IMR-90 (cell line): Measurements from ENCODE around the gene ARV1. TPM values are rescaled to one million over a fixed set of nuclear protein-coding genes. Genes with fewer than 3 reads are reported as not detected.

Experiments used
- ATAC-seq: fragments of 200-7000 bp; cut with Tn5 transposase; 2 replicates; pipeline ENCODE4 v1.9.1; 2020; ENCODE audit warnings: low read depth, mild to moderate bottlenecking, moderate library complexity
- BruUV-seq: library from RNA; stranded (reverse); fragments of 400-500 nt; replicated peaks from 2 replicates; lab custom pipeline; 2021; lab: Mats Ljungman, UMichigan
- CTCF ChIA-PET: fragments of 300-600 bp; formaldehyde crosslinking; extraction: SDS; loops from one replicate; lab custom pipeline; 2021; ENCODE audit warnings: antibody characterized with exemption; lab: Yijun Ruan, JAX
- POLR2A ChIA-PET: fragments of 300-600 bp; sonication (Branson Sonifier 250); formaldehyde crosslinking; loops from one replicate; lab custom pipeline; 2022; ENCODE audit warnings: antibody characterized with exemption; ENCODE audit not compliant: unreplicated experiment; lab: Charles Lee
- DNase-seq: peaks from one replicate; pipeline ENCODE4 v3.0.0; 2013
- H2AFZ ChIP-seq: replicated peaks from 2 replicates; pipeline ENCODE3; 2013; ENCODE audit warnings: low read length, mild to moderate bottlenecking; ENCODE audit not compliant: poor library complexity
- H2AK5ac ChIP-seq: 2 replicates; pipeline ENCODE4 v1.6.1; 2013; ENCODE audit warnings: low read depth, low read length, inconsistent platforms
- H2AK9ac ChIP-seq: replicated peaks from 2 replicates; pipeline ENCODE3; 2013; ENCODE audit warnings: mild to moderate bottlenecking, low read depth, low read length, moderate library complexity; ENCODE audit not compliant: poor library complexity
- H2BK120ac ChIP-seq: 2 replicates; pipeline ENCODE4 v1.6.1; 2013; ENCODE audit warnings: low read depth, low read length, inconsistent platforms
- H2BK15ac ChIP-seq: 3 replicates; pipeline ENCODE4 v1.6.1; 2013; ENCODE audit warnings: low read depth, low read length, inconsistent platforms
- H2BK20ac ChIP-seq: 2 replicates; pipeline ENCODE4 v1.6.1; 2013; ENCODE audit warnings: low read depth, mild to moderate bottlenecking, inconsistent platforms, low read length, moderate library complexity
- H2BK5ac ChIP-seq: 2 replicates; pipeline ENCODE4 v1.6.1; 2013; ENCODE audit warnings: mild to moderate bottlenecking, low read depth, low read length, inconsistent platforms; ENCODE audit not compliant: poor library complexity, severe bottlenecking
- H3K14ac ChIP-seq: replicated peaks from 2 replicates; pipeline ENCODE4 v1.6.1; 2013; ENCODE audit warnings: low read depth, low read length, inconsistent platforms
- H3K18ac ChIP-seq: 2 replicates; pipeline ENCODE4 v1.6.1; 2013; ENCODE audit warnings: low read depth, low read length, control low read depth
- H3K23ac ChIP-seq: 2 replicates; pipeline ENCODE4 v1.6.1; 2013; ENCODE audit warnings: low read depth, low read length, inconsistent platforms
- H3K27ac ChIP-seq: 2 replicates; pipeline ENCODE4 v1.5.1; 2013; ENCODE audit warnings: mild to moderate bottlenecking, control low read depth, low read length; ENCODE audit not compliant: insufficient read depth
- H3K27me3 ChIP-seq: 2 replicates; pipeline ENCODE4 v1.6.1; 2013; ENCODE audit warnings: low read length; ENCODE audit not compliant: control insufficient read depth, insufficient read depth
- H3K36me3 ChIP-seq: 2 replicates; pipeline ENCODE4 v1.6.1; 2013; ENCODE audit warnings: low read length, mixed read lengths; ENCODE audit not compliant: control insufficient read depth, insufficient read depth
- H3K4ac ChIP-seq: 2 replicates; pipeline ENCODE4 v1.6.1; 2013; ENCODE audit warnings: low read depth, low read length, inconsistent platforms
- H3K4me1 ChIP-seq: 2 replicates; pipeline ENCODE4 v1.6.1; 2013; ENCODE audit warnings: low read length, mixed read lengths; ENCODE audit not compliant: control insufficient read depth, insufficient read depth
- H3K4me2 ChIP-seq: 2 replicates; pipeline ENCODE4 v1.6.1; 2013; ENCODE audit warnings: low read depth, mild to moderate bottlenecking, control low read depth, low read length, moderate library complexity
- H3K4me3 ChIP-seq: 2 replicates; pipeline ENCODE4 v1.5.1; 2013; ENCODE audit warnings: low read depth, mild to moderate bottlenecking, control low read depth, low read length, moderate library complexity; ENCODE audit not compliant: insufficient read depth
- H3K56ac ChIP-seq: 2 replicates; pipeline ENCODE4 v1.6.1; 2013; ENCODE audit warnings: low read length, inconsistent platforms; ENCODE audit not compliant: insufficient read depth; ENCODE audit errors: extremely low read depth
- H3K79me1 ChIP-seq, 2 experiments: 2 replicates each; pipeline ENCODE4 v1.6.1; 2013; ENCODE audit warnings: low read length in 2 of 2, inconsistent platforms in 1 of 2, low read depth in 1 of 2
- H3K9ac ChIP-seq: 2 replicates; pipeline ENCODE4 v1.6.1; 2013; ENCODE audit warnings: low read depth, low read length, control low read depth
- H3K9me1 ChIP-seq: 2 replicates; pipeline ENCODE4 v1.6.1; 2013; ENCODE audit warnings: low read length, inconsistent platforms; ENCODE audit not compliant: insufficient read depth
- H3K9me3 ChIP-seq: 2 replicates; pipeline ENCODE4 v1.6.1; 2013; ENCODE audit warnings: low read length; ENCODE audit not compliant: control insufficient read depth, insufficient read depth
- H4K20me1 ChIP-seq: 2 replicates; pipeline ENCODE4 v1.6.1; 2013; ENCODE audit warnings: low read length, inconsistent platforms; ENCODE audit not compliant: insufficient read depth
- H4K5ac ChIP-seq: 2 replicates; pipeline ENCODE4 v1.6.1; 2013; ENCODE audit warnings: mild to moderate bottlenecking, low read depth, low read length, control low read depth
- H4K8ac ChIP-seq, 2 experiments: 2 replicates each; pipeline ENCODE4 v1.6.1; 2013; ENCODE audit warnings: low read depth in 2 of 2, low read length in 2 of 2, control low read depth in 1 of 2, inconsistent platforms in 1 of 2
- H4K91ac ChIP-seq: 2 replicates; pipeline ENCODE4 v1.6.1; 2013; ENCODE audit warnings: low read depth, low read length, inconsistent platforms; ENCODE audit not compliant: insufficient read depth
- BHLHE40 ChIP-seq: fragments of 150-350 bp; IDR thresholded peaks from 2 replicates; pipeline ENCODE4 v1.6.1; 2016; ENCODE audit warnings: mild to moderate bottlenecking, low read depth, low read length
- CEBPB ChIP-seq: IDR thresholded peaks from 2 replicates; pipeline ENCODE4 v1.6.1; 2012; ENCODE audit warnings: low read depth, low read length, improper control_type of control experiment
- CHD1 ChIP-seq: IDR thresholded peaks from 2 replicates; pipeline ENCODE4 v1.6.1; 2012; ENCODE audit warnings: low read depth, low read length, improper control_type of control experiment
- CTCF ChIP-seq: conservative IDR thresholded peaks from 2 replicates; pipeline ENCODE4 v1.5.1; 2012; ENCODE audit warnings: mild to moderate bottlenecking, low read depth, low read length, improper control_type of control experiment
- MAFK ChIP-seq: IDR thresholded peaks from 2 replicates; pipeline ENCODE4 v1.6.1; 2012; ENCODE audit warnings: low read depth, low read length, improper control_type of control experiment
- MXI1 ChIP-seq: IDR thresholded peaks from 2 replicates; pipeline ENCODE4 v1.6.1; 2012; ENCODE audit warnings: low read depth, mild to moderate bottlenecking, low read length, moderate library complexity, borderline replicate concordance
- NFE2L2 ChIP-seq: fragments of 150-350 bp; IDR thresholded peaks from 2 replicates; pipeline ENCODE4 v1.6.1; 2016; ENCODE audit warnings: low read depth, mild to moderate bottlenecking, low read length
- RFX5 ChIP-seq: IDR thresholded peaks from 2 replicates; pipeline ENCODE4 v1.8.0; 2012; ENCODE audit warnings: low read depth, mild to moderate bottlenecking, low read length, moderate library complexity
- WGBS, 2 experiments: methylation state at CpG; one replicate each; pipeline versions ENCODE4 v1.1.5 to v1.1.7; 2013; ENCODE audit warnings: missing lambda C conversion rate in 2 of 2; ENCODE audit not compliant: insufficient read length in 1 of 2; ENCODE audit errors: extremely low coverage in 2 of 2; 5-methylcytosine and 5-hydroxymethylcytosine counted together
- dilution Hi-C: fragments of 300-500 bp; cut with HindIII; formaldehyde crosslinking; loops from one replicate; pipeline ENCODE4 v1.14.3; 2018; ENCODE audit warnings: low sequenced_read_pairs; ENCODE audit not compliant: unreplicated experiment
- in situ Hi-C: fragments of 300-500 bp; cut with MboI; formaldehyde crosslinking; loops from 3 replicates; pipeline ENCODE4 v1.14.3; 2019; ENCODE audit warnings: low sequenced_read_pairs, inconsistent platforms, mixed read lengths
- intact Hi-C: fragments of 100-400 bp; cut with micrococcal nuclease; formaldehyde crosslinking; loops from 2 replicates; pipeline ENCODE4 v1.10.0; 2022
- polyA plus RNA-seq, 3 experiments: library from polyadenylated mRNA; depleted of rRNA; stranded (reverse); fragments of >200 nt; gene quantifications; 2 replicates each; pipeline ENCODE4 v1.2.3, GENCODE V29; 2012; ENCODE audit warnings: low replicate concordance in 1 of 3
- total RNA-seq: library from RNA; depleted of rRNA; stranded (reverse); fragments of >200 nt; gene quantifications from 2 replicates; pipeline ENCODE4 v1.2.3, GENCODE V29; 2012
- TF ChIP-seq, protein P1 (sequence below): fragments of 150-350 bp; IDR thresholded peaks from 2 replicates; pipeline ENCODE4 v1.6.1; 2017; ENCODE audit warnings: mild to moderate bottlenecking, antibody characterized with exemption, low read length, low read depth

ARV1 gene
- total and polyA plus RNA-seq, 2 of the 4 experiments (the other 2 are of a cell fraction): 19.0 to 22.9 TPM

DNA sequence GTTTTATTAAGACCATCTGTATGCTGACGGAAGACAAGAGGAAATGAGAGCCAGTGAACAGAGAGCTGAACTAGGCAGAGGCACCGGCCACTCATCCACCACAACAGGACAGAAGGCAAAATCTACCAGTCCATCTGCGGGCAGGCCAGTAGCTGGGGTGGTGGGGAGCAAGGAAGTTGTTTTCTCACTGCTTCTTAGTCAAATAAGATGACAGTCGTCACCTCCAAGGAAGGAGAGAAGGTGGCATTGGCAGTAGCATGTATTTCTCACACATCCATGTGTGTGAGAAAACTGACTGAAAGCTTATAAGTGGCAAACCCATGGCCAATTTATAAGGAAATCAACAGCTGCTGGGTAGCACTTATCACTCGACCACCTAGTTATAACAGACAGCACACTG is 8.5 kb upstream of the ARV1 start:
- DNase-seq (no peak), ATAC-seq (no peak)
- no peak overlapping the region for H2BK20ac ChIP-seq
- H3K4me2 ChIP-seq: no peak overlapping the region
- intact Hi-C loops: no loop called here
- no peak overlapping the region for H2AK9ac ChIP-seq
- no peak overlapping the region for H2BK5ac ChIP-seq
- no peaks in the 10 kb centered on the region for H3K36me3 ChIP-seq
- H4K20me1 ChIP-seq: no peaks in the 10 kb centered on the region
- no peak overlapping the region for H3K18ac ChIP-seq
- H3K27ac ChIP-seq: no peak overlapping the region
- no peak overlapping the region for H2BK120ac ChIP-seq
- H3K9ac ChIP-seq: no peak overlapping the region
- no peak for TF ChIP-seq CHD1
- TF ChIP-seq, protein P1, sequence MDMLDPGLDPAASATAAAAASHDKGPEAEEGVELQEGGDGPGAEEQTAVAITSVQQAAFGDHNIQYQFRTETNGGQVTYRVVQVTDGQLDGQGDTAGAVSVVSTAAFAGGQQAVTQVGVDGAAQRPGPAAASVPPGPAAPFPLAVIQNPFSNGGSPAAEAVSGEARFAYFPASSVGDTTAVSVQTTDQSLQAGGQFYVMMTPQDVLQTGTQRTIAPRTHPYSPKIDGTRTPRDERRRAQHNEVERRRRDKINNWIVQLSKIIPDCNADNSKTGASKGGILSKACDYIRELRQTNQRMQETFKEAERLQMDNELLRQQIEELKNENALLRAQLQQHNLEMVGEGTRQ: no peak
- TF ChIP-seq RFX5: no peak
- no peak for TF ChIP-seq MAFK
- TF ChIP-seq MXI1: no peak
- TF ChIP-seq CEBPB: no peak
- TF ChIP-seq BHLHE40: no peak
- TF ChIP-seq NFE2L2: no peak
- TF ChIP-seq CTCF: no peak
- no CpG with 5 or more reads among the region's 5 CpGs for WGBS, 2 experiments
- no peak overlapping the region for H3K56ac ChIP-seq
- POLR2A ChIA-PET: no interaction called here
- CTCF ChIA-PET: no interaction called here
- H4K5ac ChIP-seq: no peak overlapping the region
- dilution Hi-C loops: no loop called here
- H3K27me3 ChIP-seq: no peaks in the 10 kb centered on the region
- H3K79me1 ChIP-seq: peaks cover 9 to 15% of the 10 kb centered on the region in 2 experiments; a peak in 2 of 4 replicates
- H3K23ac ChIP-seq: no peak overlapping the region
- BruUV-seq: no TSS peak
- H2BK15ac ChIP-seq: no peak overlapping the region
- no peak overlapping the region for H3K4ac ChIP-seq
- no peaks in the 10 kb centered on the region for H3K4me1 ChIP-seq
- in situ Hi-C loops: no loop called here
- H4K91ac ChIP-seq: no peak overlapping the region
- H4K8ac ChIP-seq: no peak overlapping the region
- H2AK5ac ChIP-seq: no peak overlapping the region
- H3K4me3 ChIP-seq: no peak overlapping the region
- no peak overlapping the region for H2AFZ ChIP-seq
- peaks cover 4% of the 10 kb centered on the region; the same call in 1 of the 2 replicates for H3K9me1 ChIP-seq
- no peaks in the 10 kb centered on the region for H3K9me3 ChIP-seq
- H3K14ac ChIP-seq: no peak overlapping the region
